ENCODE data around the gene PMS1.

GRCh38 chr2:189868896-189869295, 84.6 kb downstream of the PMS1 start:
- TF ChIP-seq CTCF (IDR thresholded peaks at IDR 0.05) (no peak), ZFX (IDR thresholded peaks at IDR 0.05; ENCODE audit: borderline replicate concordance) (no peak)
